Measurements from ENCODE around the gene PLCXD1.
"Not testable (repeated sequence)": the region's sequence is repeated elsewhere in the genome, so short reads cannot be mapped to it uniquely, and the experiment has no call there.

Gene PLCXD1

GRCh38 chrX:261919-262352 lies 19.2 kb upstream of the PLCXD1 start:
- Histone ChIP-seq H3K4me3 (no peak overlapping the region), H3K27ac (peak overlapping the region in 6 of 21 experiments; percentile 11 to 65 (median 26))

- H3K27ac ChIP-seq, result peak overlapping the region in 6 of 21 experiments; percentile 11 to 65 (median 26)
- no peak overlapping the region for H3K4me3 ChIP-seq
These were observed 18.7 kb upstream of the PLCXD1 start for GRCh38 chrX:262381-262909.

DNA sequence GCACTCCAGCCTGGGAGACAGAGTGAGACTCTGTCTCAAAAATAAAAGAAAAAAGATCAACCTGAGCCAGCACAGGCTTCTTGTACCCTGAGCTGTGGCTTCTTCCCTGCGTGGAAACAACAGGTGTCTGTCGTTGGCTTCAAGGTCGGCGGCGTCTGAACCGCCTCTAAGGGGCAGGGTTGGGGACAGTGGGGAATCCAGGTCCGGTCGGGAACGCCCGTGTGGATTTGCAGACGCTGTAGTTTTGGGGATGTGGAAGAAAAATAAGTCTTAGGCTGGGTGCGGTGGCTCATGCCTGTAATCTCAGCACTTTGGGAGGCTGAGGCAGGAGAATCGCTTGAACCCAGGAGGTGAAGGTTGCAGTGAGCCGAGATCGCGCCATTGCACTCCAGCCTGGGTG lies 17.2 kb upstream of the PLCXD1 start:
- H3K4me3 ChIP-seq, H3K27ac ChIP-seq: not testable (repeated sequence)

DNA sequence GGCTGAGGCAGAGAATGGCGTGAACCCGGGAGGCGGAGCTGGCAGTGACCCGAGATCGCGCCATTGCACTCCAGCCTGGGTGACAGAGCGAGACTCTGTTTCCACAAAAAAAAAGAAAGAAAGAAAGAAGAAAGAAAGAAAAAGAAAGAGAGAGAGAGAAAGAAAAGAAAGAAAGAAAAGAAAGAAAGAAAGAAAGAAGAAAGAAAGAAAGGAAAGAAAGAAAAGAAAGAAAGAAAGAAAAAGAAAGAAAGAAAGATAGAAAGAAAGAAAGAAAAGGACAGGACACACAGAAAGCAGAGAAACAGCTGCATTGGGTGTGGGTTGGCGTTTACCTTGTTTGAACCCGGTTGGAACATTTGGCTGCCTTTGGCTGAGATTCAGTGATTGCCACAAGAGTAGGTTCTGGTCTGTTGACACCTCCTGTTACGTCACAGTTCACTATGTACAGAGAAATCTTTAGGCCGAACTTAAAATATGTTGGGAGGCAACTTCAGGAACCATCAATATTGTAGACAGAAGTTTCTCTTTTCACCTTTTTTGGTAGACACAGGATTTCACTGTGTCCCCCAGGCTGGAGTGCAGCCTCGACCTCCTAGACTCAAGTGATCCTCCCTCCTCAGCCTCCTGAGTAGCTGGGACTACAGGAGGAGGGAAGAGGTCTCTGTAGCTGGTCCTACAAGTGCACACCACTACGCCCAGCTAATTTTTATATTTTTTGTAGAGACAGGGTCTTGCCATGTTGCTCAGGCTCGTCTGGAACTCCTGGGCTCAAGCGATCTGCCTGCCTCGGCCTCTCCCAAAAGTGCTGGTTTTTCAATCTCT lies 16.3 kb upstream of the PLCXD1 start:
- no peak overlapping the region for H3K27ac ChIP-seq

DNA sequence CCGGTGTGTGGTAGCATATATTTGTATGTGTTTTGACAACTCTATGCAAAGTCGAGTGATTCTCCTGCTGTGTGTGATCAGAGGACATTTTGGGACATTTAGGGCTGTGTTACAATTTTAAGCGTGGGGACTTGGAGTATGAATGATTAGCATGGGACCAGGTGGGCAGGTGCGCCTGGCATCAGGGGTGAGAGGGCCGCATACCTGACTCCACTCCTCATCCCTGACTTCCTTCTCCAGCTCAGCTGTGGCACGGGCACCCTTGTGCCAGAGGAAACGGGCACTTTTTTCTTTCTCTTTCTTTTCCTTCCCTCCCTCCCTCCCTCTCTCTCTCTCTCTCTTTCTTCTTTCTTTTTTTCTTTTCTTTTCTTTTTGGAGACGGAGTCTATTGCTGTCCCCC lies 15.7 kb upstream of the PLCXD1 start:
- Histone ChIP-seq H3K4me3 (no peak overlapping the region), H3K27ac (no peak overlapping the region)

More for the DNA sequence above, 16.3 kb upstream of the PLCXD1 start:
- H3K4me3 ChIP-seq, result no peak overlapping the region

- Histone ChIP-seq H3K27ac (no peak overlapping the region), H3K4me3 (no peak overlapping the region)
These were observed 13.4 kb upstream of the PLCXD1 start for GRCh38 chrX:267771-268261.

DNA sequence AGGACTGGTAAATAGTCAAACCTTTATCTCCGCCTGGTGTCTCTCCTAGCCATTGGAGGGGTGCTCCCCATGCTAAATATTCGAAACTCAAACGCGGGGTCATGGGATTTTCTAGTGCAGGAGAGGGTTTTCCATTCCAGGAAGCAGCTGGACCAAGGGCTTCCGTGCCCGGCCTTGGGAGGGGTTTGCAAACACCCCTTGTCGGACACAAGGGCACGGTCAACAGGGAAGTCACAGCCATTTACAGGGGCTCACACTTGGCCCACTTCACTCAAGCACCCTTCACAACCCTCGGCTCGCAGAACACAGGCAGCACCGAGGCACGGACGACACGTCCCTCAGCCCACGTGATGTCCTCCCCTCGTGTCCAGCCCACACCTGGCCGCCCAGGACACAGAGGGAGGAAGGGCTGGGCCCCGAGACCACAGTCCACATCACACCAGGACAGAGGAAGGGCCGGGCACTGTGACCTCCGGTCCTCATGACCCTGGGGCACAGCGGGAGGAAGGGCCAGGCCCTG lies 10.3 kb upstream of the PLCXD1 start:
- H3K27ac ChIP-seq, result no peak overlapping the region
- no peak overlapping the region for H3K4me3 ChIP-seq

GRCh38 chrX:274904-275475 lies 6.2 kb upstream of the PLCXD1 start:
- Histone ChIP-seq H3K27ac (peak overlapping the region in 17 of 21 experiments; percentile 21 to 85 (median 74)), H3K4me3 (peak overlapping the region in 4 of 7 experiments; percentile 50 to 62 (median 54))

GRCh38 chrX:275476-275966 lies 5.7 kb upstream of the PLCXD1 start:
- peak overlapping the region; percentile 45 to 62 (median 54) for H3K4me3 ChIP-seq
- peak overlapping the region in 20 of 21 experiments; percentile 21 to 85 (median 74) for H3K27ac ChIP-seq

- H3K4me3 ChIP-seq, result peak overlapping the region; percentile 45 to 62 (median 54)
- peak overlapping the region in 20 of 21 experiments; percentile 35 to 85 (median 74) for H3K27ac ChIP-seq
These were observed 5.1 kb upstream of the PLCXD1 start for GRCh38 chrX:275967-276580.

DNA sequence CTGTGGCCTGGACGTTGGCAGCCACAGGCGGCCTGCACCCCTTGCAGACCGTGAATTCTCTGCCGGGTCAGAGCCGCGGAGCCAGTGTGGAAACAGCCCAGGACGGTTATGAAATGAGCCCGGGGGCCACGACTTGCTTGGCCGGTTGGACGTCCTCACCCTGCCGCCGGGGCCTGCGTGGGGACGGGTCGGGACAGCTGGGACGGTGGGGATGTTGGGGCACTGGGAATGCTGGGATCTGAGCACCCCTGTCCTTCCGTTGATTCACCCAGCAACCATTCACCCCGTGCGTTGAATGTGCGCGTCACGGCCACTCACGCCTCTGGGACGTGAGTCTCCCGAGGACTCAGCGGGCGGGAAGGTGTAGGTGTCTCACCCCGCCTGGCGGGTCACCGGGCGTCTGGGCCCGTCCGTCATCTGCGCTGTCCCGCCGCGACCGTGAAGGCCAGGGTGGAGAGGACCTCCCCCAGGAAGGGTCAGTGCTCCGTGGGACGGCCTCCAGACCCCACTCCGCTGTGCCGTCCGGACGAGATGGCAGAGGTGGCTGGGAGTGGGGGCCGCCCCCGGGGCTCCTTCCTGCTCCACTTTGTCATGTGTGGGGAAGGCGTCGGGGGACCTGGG lies 4.5 kb upstream of the PLCXD1 start:
- H3K27ac ChIP-seq, result peak overlapping the region in 20 of 21 experiments; percentile 35 to 85 (median 73)

GRCh38 chrX:279757-280604 lies 1.2 kb upstream of the PLCXD1 start:
- not testable (repeated sequence) for H3K4me3 ChIP-seq, H3K27ac ChIP-seq

More for the DNA sequence above, 4.5 kb upstream of the PLCXD1 start:
- peak overlapping the region; percentile 45 to 62 (median 54) for H3K4me3 ChIP-seq

DNA sequence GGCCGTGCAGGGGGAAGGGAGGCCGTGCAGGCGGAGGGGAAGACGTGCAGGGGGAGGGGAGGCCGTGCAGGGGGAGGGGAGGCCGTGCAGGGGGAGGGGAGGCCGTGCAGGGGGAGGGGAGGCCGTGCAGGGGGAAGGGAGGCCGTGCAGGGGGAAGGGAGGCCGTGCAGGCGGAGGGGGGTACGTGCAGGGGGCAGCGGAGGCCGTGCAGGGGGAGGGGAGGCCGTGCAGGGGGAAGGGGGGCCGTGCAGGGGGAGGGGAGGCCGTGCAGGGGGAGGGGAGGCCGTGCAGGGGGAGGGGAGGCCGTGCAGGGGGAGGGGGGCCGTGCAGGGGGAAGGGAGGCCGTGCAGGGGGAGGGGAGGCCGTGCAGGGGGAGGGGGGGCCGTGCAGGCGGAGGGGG lies 459 bp upstream of the PLCXD1 start:
- H3K27ac ChIP-seq, result not testable (repeated sequence)
- peak overlapping the region in 1 of 7 experiments; percentile 10 for H3K4me3 ChIP-seq

DNA sequence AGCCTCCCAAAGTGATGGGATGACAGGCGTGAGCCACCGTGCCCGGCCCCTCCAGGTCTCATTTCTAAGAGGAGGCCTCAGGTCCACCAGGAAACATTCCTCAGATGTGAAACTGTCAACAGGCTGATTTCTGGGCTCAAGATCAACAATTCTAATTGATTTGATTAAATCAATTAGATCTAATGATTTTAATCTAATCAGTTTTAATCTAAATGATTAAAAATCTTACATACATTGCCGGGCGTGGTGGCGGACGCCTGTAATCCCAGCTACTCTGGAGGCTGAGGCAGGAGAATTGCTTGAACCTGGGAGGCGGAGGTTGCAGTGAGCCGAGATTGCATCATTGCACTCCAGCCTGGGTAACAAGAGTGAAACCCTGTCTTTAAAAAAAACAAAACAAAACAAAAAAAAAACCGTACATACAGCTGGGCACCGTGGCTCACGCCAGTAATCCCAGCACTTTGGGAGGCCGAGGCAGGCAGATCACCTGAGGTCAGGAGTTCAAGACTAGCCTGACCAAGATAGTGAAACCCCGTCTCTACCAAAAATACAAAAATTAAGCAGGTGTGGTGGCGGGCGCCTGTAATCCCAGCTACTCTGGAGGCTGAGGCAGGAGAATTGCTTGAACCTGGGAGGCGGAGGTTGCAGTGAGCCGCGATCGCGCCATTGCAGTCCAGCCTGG lies 960 bp downstream of the PLCXD1 start:
- not testable (repeated sequence) for H3K27ac ChIP-seq
- H3K4me3 ChIP-seq, result peak overlapping the region in 1 of 7 experiments; percentile 28

GRCh38 chrX:283115-283845 lies 2.1 kb downstream of the PLCXD1 start:
- Histone ChIP-seq H3K4me3 (peak overlapping the region; percentile 36 to 50 (median 44)), H3K27ac (peak overlapping the region in 18 of 21 experiments; percentile 15 to 83 (median 67))

DNA sequence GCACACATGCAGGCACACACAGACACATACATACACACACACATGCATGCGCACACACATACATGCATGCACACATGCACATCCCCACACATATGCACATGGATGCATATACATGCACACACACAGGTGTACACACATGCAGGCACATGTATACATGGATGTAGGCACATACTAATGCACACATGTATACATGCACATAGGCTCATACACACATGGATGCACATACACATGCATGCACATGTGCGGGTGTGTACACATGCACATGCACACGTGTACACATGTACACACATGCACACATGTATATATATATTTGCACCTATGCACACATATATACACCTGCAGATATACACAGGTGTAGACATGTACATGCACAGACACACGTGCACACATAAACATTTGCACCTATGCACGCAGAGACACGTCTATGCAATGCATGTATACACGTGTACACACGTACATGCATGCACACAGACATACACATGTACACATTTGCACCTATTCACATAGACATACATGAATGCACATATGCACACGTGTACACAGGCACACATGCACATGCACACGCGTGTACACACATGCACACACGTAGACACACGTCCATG lies 4.0 kb downstream of the PLCXD1 start:
- H3K4me3 ChIP-seq, result no peak overlapping the region
- no peak overlapping the region for H3K27ac ChIP-seq

DNA sequence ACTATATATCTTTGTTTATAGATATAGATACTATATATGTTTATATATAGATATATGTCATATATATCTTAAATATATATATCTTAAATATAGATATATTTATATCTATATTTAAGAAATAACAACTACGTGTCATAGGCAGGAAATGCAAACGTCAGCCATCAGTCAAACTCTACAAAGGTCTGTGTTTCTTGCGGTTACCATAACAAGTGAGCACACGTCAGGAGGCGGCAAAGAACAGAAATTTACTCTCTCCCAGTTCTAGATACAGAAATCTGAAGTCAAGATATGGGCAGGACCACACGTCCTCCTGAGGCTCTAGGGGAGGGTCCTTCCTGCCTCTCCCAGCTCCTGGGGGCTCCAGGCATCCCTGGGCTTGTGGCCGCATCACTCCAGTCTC lies 6.5 kb downstream of the PLCXD1 start:
- Histone ChIP-seq H3K4me3 (no peak overlapping the region), H3K27ac (no peak overlapping the region)

Measured in skin epidermis (tissue), 12 donors.